HG02852 (cell line): ENCODE results near the gene TMF1.

Experiments used
- ATAC-seq: cut with Tn5 transposase; IDR thresholded peaks from one replicate; pipeline ENCODE4 v1.9.1; 2021; ENCODE audit warnings: mild to moderate bottlenecking, moderate library complexity; ENCODE audit not compliant: unreplicated experiment

TMF1 gene, protein sequence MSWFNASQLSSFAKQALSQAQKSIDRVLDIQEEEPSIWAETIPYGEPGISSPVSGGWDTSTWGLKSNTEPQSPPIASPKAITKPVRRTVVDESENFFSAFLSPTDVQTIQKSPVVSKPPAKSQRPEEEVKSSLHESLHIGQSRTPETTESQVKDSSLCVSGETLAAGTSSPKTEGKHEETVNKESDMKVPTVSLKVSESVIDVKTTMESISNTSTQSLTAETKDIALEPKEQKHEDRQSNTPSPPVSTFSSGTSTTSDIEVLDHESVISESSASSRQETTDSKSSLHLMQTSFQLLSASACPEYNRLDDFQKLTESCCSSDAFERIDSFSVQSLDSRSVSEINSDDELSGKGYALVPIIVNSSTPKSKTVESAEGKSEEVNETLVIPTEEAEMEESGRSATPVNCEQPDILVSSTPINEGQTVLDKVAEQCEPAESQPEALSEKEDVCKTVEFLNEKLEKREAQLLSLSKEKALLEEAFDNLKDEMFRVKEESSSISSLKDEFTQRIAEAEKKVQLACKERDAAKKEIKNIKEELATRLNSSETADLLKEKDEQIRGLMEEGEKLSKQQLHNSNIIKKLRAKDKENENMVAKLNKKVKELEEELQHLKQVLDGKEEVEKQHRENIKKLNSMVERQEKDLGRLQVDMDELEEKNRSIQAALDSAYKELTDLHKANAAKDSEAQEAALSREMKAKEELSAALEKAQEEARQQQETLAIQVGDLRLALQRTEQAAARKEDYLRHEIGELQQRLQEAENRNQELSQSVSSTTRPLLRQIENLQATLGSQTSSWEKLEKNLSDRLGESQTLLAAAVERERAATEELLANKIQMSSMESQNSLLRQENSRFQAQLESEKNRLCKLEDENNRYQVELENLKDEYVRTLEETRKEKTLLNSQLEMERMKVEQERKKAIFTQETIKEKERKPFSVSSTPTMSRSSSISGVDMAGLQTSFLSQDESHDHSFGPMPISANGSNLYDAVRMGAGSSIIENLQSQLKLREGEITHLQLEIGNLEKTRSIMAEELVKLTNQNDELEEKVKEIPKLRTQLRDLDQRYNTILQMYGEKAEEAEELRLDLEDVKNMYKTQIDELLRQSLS

DNA sequence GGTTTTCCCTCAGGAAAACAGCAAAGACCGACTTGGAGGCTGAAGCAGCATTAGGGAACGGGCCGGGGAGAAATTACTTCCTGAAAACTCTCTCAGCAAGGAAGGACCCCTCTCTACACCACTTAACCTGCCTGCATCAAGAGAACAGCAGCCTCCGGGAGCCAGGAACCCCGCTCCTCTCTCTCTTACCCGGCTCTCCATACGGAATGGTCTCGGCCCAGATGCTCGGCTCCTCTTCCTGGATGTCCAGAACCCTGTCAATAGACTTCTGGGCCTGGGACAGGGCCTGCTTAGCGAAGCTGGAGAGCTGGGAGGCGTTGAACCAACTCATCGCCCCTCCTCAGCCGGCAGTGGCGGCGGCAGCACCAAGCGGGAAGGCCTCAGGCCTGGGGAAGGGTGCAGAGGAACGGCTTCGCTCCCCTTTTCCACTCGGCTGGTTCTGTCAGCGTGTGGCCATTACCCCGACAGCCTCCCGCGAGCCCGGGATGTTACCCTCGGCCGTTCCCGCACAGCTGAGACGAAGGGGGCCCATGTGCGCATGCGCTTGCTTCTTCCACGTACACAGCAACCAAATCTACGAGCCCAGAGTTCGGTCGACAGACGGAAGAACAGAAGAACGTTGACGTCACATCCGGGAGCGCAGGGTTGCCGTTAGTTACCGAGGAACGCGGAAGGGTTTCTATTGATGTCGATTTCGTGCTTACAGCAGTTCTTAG lies at the start of gene TMF1:
Gene TMF1 (minus strand): TSS at position 578 of the 716 bp plus-strand sequence. CDS start 247 bp downstream, at position 331.
- peak; percentile 96 for ATAC-seq

DNA sequence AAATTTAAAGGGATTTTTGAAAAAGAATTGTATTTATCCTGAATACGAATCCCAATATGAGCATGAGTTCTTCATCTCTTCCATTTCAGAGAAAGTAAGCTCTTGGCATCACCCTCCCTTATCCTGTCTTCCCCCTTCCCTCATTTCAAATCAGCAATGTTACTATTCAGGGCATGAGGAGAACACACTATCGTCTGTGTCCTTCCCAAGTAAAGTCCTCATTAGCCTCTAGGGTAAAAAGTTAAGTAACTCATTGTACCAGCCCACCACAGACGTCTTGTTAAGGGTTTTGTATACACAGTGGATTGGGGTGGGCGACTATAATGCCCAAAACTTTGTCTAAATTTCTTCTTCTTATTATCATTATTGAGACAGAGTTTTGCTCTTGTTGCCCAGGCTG lies 47.4 kb upstream of the TMF1 start:
- ATAC-seq: no peak

DNA sequence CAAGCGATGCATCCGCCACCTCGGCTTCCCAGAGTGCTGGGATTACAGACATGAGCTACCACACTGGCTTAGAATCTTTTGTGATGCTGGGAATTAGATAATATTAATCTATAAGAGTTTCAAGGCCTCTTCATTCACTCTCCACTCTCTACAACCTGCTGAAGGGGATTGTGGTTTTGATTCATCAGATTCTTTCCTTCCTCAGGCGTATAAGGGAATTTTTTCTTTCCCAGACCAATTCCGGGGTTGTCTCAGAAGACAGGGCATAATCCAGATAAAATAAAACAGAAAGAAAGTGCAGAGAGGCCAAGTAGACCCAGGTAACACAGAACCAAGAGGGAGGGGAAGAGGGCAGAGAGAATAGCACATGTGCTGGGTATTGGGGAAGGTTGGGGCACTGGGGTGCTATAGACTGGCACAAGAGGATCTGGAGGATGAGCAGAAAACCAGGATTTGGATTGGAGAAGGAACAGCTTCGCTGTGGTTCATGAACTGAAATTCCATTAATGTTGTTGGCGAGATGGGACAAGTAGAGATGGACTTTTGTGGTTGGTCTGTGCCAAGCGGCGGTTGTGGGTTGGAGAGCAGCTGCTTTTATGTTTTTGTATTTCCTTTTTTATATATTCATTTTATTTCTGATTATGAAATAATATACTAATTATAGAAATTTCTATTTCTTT lies 45.4 kb upstream of the TMF1 start:
- ATAC-seq: no peak

DNA sequence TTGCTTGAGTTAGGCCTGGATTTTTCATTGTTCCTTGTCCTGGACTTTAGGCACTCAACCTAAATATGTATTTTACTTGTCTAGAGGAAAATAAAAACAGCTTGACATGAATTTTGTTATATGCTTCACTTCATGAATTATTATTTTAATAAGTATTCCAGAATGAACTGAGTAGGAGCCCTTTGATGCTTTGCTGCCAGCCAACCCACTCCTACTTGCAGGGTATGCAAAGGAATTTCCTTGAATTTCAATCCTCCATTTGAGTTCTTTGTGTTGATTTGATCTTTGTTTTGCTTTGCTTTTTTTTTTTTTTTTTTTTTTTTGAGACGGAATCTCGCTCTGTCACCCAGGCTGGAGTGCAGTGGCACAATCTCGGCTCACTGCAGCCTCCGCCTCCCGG lies 44.2 kb upstream of the TMF1 start:
- ATAC-seq: no peak

DNA sequence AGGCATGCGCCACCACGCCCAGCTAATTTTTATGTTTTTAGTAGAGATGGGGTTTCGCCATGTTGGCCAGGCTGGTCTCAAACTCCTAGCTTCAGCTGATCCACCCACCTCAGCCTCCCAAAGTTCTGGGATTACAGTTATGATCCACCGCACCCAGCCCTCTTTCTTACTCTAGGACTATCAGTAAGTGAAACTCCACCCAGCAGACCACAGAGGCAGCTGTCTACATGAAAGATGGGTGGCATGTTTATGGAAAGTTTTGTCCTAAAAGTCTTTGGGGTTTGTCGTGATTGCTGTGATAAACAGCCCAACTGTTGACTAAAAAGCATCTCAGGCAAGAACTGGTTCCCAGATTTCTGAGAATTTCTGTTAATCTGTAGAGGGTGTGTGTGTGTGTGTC lies 43.5 kb upstream of the TMF1 start:
- no peak for ATAC-seq

DNA sequence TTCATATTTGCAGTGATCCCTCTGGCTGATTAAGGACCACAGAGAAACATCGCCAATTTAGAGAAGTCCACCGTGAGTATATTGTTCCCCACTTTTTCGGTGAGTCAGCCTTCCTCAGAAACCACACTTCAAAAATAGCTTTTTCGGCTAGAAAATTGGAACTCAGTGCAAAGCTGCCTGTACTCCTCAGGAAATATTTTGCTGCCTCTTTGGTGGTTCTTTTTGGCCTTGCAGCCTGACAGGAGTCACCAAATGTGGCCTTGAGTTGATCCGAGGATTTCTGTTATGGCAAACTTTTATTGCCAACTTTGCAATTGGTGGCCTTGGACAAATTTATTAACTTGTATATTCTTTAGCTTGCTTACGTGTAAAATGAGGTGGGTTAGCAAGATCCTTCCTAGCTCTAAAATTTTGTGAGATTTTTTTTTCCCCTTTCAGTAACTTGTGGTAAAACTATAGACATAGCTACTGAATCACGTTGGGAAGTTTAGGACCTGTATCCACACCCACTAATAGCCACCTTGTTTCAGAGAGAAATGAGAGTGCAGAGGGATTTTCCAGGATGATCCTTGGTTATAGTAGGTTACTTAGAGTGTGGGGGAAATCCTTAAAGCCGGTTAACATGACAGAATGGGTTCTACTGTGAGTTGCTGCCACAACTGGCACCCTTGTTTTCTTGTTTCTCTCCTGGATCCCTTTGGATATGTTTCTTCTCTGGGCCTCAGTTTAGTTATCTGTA lies 42.5 kb upstream of the TMF1 start:
- no peak for ATAC-seq

DNA sequence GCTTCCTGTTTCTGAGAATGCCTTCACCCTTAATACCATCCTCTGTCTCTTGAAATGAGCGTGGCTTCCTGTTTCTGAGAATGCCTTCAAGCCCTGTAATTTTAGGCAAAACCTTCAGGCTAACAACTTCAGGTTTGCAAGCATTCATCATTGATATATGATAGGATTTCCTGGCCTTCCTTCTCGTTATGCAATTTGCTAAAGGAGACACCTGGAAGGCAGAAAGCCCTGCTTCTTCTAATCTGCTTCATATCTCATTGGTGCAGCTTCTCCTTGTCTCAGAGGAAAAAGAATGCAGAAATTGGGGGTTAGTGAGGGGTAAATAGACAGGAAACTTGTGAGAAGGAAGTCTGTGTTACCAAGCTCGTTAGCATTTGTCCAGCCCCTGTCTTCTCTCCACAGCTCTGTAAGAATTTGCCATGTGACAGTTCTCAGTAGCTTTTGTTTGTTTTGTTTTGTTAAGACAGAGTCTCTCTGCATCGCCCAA lies 39.9 kb upstream of the TMF1 start:
- ATAC-seq: peak; percentile 67

DNA sequence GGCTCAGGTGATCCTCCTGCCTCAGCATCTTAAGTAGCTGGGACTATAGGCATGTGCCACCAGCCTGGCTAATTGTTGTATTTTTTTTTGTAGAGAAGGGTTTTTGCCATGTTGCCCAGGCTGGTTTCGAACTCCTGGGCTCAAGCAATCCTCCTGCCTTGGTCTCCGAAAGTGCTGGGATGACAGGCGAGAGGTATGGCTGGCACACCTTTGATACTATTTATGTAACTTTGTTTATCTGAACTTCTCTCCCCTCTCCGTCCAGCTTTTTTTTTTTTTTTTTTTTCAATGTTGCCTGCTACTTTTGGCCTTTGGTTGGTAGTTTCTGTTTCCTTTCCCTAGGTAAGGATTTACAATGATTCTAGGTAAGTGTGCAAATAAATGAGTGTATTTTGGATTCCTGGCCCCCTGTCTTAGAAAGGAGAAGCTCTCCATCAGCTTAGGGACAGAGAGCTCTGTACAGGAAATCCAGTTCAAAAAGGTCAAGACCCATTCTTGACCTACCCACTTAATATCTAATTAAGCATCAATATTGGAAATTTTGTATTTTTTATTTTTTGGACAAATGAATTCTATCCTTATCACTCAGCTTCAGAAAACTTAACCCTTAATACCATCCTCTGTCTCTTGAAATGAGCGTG lies 39.4 kb upstream of the TMF1 start:
- no peak for ATAC-seq

DNA sequence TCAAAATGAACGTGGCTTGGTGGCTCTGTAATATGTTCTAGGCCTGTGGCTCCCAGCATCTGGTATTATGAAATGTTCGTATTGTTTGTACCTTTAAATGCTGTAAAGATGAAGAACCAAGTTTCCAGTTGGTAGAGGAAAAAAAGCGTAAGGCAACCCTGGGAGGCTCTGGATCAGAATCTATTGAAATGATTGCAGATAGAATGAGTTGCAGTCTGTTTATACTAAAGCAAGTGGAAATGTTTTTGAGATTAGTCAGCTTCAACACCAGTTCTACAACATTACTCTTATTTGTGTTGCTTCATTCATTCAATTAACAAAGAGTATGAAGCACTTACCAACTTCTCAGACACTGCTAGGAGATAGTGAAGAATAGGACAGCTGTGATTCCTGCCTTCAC lies 37.9 kb upstream of the TMF1 start:
- ATAC-seq: no peak

DNA sequence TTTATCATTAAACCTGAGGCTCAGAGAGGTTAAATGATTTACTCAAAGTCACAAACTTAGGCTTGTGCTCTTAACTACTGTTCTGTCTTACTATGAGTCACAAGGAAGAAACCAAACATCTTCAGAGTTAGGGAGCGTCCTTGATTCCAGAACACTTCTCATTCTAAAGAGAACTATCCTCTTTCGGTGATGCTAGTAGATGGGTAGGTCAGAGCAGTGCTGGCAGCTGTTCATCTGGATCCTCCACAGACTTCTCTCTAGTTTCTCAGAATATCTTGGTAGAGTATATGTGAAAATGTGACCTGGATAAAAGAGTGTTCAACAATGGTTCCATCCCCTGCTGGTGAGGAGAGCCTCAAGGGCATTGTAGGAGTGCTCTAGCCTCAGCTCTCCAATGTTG lies 35.9 kb upstream of the TMF1 start:
- ATAC-seq: peak; percentile 15

DNA sequence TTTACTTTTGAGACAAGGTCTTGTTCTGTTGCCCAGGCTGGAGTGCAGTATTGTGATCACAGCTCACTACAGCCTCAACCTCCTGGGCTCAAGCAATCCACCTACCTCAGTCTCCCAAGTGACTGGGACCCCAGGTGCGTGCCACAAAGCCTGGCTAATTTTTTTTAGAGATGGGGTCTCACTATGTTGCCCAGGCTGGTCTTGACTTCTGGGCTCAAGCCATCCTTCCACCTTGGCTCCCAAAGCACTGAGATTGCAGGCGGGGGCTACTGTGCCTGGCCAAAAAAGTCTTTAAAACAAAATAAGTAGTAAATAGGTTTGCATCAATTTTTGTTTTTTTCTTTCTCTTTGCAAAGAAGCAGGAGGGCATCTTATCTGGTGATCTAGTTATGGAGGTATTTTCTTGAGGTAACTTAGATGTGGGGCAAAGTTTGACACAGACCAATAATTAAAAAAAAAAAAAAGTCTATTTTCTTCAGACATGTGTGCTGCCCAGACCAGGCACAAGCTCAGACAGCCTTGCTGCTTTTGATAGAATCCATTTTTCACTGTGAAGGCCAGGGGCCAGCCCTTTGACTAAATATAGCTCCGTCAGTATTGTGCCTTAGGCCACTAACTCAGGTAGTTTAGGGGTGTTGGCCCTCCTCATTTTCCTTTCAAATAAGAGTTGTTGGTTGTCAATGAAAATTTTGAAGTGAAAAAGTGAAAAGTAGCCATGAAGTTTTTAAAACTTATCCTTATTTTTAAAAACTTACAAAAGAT lies 35.1 kb upstream of the TMF1 start:
- no peak for ATAC-seq

DNA sequence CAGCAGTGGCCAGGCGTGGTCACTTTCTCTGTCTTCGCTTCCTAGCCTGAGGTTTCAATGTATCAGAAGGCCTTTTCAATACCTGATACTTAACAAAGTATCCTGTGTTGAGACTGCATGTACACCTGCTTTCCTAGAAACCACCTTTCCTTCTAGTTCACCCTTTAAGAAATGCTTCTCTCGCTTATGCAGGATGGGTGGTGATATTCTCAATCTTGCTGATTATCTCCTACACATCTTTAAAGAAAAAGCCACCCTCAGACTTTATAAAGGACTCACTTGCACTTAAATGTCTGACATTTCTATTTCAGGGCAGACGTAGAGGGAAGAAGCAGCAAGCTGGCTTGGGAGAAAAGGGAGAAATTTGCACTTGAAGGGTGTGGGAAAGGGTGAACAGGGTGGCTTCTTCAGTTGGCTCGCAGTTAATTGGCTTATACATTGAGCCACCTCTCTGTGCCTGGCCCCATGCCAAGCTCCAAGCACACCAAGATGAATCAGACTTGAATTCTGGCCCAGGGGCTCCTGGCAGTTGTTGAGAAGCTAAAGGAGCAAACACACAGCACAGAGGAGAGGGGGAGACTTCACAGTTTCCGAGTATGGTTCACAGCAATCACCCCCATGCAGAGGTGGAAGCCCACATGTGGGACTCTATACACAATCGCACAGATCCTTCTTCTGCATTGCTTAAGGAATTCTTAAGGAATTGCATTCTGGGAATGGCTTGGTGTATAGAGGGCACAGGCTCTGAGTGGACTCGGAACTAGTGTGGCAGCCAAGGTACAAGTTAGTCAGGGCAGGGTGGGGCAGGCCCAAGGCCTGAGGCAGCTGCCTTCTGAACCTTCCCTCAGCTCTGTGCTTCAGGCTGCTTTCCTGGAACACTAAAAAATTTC lies 33.9 kb upstream of the TMF1 start:
- ATAC-seq: no peak

DNA sequence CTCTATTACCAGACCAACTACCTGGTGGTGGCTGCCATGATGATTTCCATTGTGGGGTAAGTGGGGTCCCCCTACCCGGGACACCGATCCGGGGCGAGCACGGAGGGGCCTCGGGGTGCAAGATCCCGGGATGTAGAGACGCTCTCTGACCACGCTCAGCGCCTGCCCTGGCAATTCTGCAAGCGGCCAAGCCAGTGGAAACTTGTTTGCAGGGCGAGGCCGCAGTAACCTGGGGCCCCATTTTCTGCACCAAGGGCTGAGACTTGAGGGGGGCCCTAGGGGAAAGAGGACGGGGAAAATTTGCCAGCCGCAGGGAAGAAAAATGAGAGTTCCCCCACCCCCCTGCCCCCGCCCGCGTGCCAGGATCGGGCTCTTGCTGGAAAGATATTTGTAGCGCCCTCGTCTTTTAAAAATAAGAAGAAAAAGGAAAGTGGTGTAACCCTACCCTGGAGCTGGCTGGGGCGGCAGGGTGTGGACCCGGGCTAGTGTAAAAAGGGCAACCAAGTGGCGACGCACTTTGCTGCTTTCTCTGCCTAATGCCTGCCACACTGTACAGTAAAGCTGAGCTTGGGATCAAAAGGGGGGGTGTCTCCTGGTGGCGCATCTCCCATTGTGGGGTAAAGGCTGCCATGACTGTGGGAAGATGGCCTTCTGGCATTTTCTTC lies 33.2 kb upstream of the TMF1 start:
- peak; percentile 0 for ATAC-seq

DNA sequence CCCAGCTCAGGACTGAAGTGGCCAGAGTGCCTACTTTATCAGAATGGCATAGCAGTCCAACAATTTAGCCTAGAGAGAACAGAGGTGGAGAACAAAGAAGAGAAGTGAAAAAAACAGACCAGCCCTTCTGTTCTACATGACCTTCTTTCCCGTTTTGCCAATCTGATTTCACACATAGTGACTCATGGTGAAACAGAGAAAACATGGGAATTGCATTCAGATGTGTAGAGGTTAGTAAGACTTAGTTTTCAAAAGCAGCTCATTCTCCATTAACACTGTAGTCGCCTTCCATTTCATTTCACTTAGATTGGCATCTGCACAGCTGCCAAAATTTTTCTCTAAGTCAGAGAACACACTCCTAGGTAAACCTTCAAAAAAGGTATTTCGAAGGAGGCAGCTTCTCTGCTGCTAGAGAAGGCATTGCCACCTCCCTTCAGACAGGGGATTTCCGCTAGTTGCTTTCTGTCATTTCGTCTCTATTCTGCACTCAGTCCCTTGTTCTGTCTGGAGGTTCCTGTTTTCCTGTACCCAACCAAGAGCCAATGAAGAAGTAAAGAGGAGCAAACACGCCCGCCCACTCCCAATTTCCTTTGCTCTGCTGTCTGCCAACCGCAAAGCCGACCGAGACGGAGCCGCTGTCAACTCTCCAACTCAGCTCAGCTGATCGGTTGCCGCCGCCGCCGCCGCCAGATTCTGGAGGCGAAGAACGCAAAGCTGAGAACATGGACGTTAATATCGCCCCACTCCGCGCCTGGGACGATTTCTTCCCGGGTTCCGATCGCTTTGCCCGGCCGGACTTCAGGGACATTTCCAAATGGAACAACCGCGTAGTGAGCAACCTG lies 32.4 kb upstream of the TMF1 start, which contains the start of gene ARL6IP5:
Gene ARL6IP5 (plus strand): TSS at position 612 of the 842 bp plus-strand sequence. CDS start 111 bp downstream, at position 723.
- peak; percentile 57 for ATAC-seq

DNA sequence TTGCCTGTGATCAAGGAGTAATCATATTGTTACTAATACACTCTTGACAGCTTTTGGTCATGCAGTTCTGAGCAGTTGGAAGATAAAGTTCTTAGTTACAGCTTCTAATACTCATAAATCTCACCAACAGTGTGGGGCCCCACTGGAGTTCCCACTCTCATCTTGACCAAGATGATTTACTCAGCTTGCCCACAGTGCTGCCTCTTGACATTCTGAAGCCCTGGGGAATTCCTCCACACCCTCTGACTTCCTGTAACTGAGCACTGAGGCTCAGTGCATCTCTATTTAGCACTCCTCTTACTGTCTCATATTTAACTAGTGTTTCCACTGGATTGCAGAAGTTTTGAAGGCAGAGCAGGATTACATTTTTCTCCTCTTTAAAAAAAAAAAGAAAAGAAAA lies 30.7 kb upstream of the TMF1 start:
- ATAC-seq: peak; percentile 48

DNA sequence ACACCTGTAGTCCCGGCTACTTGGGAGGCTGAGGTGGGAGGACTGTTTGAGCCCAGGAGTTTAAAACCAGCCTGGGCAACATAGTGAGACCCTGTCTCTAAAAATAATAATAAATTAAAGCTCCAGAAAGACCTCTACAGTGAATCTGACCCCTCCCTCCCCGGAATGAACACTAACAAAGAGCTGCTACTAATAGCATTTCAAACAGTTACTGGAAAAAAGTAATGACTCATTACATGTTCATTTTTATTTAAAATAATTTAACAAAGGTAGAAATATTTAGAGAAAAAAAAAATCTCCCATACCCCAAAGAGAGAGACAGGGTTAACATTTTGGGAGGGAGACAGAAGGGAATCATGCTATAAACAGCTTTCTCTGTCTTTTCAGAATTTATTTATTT lies 30.2 kb upstream of the TMF1 start:
- no peak for ATAC-seq
